NCI-H526 treated with DMSO at 0.1 percent for 48 hours (cell line): ENCODE measurements around the gene SLC6A13.
"Not testable (repeated sequence)": the region's sequence is repeated elsewhere in the genome, so short reads cannot be mapped to it uniquely, and the experiment has no call there.

Source experiments
- DNase-seq: peaks from one replicate; lab custom pipeline; 2025; lab: John Stamatoyannopoulos, UW

SLC6A13 gene

DNA sequence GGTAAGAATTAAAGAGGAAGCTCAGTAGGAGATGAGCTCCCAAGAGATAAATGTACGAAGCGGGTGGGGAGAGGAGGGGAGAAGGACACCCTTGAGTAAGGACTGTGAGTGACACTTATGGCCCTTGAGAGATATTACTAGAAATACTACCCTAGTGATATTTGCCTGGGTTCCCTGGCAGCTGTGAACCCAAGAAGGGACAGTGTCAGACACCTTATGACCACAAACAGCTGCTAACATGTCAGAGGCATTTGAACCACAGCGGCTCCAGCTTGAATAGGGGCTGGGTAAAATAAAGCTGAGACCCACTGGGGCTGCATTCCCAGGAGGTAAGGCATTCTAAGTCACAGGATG is 29.0 kb downstream of the SLC6A13 start:
- DNase-seq = no peak

DNA sequence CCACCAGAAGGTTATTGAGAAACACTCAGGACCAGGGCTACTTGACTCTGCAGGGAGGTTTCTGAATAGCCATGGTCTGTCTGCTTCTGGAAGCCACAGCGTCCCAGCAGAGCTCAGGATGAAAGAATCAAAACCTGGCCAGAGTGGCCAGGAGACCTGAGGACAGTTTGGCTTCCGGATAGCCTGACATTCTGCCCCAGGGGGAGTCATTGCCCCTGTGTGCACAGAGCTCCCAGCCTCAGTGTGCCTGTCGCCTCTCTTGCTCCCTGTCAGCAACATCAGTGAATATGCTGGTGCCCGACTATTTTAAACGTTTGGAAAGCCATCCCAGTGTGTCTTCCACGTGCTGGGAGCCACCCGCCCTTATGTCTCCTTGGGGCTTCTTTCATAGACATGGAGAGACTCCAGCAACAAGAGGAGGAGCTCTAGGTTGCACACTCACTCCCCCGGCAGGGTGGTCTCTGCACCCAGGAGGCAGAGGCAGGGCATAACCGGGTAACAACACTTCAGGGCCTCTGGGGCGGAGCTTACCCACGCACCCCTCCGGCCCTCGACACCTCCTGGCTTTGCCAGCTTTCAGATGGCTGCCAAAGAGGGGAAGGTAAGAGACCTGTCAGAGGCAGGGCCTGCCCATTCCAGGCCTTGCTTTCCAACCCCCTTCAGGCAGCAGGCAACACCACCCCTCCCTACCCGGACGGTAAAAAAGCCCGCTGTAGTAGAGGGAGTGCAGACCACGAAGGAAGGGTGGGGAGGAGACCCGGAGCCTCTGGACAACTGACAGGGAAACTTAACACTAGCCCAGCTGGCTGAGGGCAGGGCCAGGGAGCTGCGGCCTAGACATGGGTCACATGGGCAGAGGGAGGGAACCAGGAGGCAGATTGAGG is 29.7 kb downstream of the SLC6A13 start:
- no peak for DNase-seq

DNA sequence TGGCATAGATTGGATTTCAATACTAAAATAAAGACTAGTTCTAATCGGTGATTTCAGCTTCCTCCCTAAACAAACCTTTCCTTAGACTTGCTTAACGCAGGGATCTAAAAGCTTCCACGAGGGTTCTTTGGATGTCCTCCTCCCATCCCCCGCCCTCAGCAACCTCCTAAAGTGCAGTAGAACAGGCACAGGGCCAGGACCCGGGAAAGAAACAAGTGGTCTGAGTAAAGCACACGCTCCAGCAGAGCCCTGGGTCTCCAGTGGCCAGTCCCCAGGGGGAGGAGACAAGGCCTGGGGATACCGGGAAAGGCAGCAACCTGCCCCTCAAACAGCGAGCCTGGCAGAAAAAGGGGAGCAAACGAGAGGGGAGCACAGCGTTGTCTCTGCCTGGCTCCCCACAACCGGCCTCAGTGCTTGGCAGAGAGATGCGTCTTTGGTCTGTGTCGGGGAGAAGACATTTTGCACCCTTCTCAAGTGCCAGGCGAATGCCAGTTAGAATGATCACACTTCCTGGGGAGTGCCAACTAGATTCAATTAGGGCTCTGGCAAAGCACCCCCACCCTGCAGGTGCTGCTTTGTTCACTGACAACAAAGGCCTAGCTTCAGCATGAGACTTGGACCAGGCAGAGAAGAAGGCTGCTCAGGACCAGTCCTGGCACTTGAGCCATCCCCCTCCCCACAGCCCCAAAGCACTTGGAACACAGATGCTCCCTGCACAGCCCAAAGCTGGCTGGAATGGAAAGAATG is 31.5 kb downstream of the SLC6A13 start:
- DNase-seq = no peak

DNA sequence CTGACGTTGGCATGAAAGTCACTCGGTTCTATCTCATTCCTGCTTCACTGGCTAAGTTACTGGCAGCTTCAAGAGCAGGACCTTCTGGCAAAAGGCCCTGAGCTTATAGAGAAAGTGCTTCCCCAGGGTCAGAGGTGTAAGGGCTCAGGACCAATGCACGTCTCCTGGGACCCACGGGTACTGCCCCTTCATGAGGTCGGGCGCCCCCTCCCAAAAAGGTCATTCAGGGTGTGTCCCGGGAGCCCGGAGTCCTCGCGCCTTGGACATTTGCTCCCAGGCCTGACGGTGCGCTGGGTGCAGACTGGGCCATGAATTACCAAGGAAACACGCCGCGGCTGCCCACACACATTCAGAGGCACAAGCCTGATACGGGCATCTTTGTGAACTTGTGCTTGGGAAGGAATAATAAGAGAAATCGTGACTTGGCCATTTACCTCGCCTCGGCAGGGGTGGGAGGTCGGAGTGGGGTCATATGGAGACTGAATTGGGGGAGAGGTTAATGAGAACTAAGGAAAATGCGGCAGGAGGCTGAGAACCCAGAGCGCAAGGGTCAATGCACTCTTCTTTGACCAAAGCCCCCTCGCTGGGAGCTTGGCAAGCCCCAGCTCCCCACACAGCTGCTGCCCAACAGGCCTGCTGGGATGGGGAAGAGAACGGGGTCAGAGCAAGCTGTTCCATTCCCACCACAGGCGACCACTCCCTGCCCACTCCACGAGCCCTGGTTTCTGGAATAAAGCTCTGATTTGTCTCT is 33.0 kb downstream of the SLC6A13 start:
- no peak for DNase-seq

DNA sequence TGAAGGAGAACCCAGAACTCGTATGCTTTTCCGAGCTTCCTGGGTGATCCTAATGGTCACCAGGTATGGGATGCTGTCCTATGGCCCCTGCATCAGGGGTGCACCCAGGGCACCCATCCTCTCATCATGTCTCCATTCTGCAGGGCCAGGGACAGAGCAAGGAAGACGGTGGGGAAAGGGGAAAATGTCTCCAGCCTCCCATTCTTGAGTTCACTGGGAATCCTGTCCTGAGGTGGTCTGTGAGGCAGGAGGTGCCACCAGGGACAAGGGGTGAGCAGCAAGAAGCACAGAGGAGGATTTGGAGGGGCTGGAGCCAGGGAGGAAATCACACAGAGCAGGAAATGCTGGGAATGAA is 33.8 kb downstream of the SLC6A13 start:
- DNase-seq = no peak

DNA sequence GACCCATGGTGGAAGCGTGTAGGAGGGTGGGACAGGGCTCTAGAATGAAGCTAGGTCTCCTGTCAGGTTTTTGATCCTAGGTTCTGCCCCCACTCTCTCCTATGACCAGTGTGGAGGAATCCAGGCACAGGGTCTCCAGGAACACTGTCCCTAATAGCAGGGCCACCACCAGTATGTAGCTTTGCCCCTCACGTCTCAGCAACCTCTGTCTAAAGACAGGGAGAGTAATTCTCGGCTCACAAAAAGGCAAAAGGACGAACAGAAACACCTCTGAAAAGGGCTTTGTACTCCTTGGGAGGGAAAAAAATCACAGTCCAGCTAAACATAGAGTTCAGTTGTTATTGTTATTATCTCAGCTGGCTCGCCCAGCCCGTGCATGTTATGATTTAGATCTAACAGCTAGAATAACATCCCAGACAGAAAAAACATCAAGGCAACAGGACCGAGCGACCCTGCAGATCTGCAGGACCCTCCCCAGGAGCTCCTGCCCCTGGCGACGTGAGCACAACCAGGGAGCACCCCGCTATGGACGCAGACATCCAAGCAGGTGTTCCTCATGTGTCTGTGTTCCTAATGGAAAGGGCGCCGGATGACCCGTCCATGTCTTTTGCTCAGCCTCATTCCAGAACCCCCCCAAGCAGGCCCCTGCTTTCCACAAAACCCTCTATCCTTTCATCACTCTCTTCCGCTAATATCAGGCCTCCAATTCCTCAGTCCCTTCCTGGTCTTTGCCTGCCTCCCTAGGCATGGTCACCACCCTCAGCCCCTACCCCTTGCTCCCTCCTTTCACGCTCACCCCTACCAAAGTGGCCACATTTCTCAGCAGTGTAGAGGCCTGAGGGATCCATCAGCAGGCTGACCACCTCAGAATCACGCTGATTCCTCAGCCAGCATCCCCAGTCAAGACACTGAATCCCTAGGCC is 34.5 kb downstream of the SLC6A13 start:
- DNase-seq = no peak

DNA sequence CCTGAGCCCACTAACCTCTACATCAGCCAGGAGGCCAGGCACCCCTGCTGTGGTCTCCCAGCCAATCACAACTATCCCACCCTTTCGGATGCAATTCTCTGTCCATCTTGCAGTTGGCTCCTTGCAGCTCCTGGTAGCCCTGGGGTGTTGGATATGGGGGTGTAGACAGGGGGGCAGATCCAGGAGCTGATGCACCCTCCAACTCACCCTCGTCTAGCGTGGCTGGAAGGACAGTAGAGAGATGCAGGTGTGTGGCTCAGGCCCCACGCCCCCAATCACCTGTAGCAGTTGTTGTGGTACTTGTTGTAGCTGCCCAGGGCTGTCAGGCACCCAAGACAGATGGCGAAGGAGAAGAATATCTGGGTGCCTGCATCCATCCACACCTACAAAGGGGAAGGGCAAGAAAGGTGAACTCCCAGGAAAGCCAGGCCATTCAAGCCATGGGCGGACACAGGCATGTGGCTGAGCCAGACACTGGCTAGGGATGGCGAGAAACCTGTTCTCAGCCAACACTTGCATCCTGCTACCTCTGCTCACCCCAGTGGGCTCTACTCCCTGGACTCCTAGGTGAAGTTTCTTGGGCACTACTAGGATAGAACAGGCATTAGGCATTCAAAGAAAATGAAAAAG is 35.2 kb downstream of the SLC6A13 start:
- DNase-seq = no peak

DNA sequence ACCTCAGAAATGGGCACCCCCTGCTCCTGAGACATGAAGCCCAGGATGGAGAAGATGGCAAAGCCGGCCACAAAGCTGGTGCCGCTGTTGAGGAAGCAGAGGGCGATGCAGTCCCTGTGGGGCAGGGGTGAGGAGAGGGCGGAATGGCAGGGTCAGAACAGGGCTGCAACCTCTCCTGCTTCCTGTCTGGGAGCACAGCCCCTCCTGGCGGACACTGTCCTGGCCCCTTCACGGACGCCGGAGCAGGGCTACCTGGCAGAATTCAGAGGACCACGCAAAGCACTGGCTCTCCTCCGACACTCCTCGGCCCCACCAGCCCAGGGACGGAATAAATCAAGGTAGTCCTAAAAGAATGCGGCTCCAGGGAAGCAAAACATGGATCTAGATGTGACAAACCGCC is 36.2 kb downstream of the SLC6A13 start:
- DNase-seq = no peak

DNA sequence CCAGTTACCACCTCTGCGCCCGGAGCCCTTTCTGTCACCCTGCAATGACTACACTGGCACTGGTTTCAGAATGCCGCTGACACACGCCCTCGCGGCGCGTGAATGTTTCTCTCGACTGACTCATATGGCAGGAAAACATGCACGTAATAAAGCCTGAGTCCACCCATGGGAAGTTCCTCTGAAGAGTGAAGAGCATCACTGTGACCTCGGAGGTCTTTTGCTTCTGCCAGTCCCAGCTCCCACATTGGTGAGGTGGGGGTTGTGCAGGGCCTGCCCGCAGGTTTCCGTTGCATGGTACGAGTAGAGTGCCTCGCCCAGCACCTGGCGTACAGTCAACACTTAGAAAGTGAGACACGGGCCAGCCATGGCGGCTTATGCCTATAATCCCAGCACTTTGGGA is 37.6 kb downstream of the SLC6A13 start:
- DNase-seq = no peak

DNA sequence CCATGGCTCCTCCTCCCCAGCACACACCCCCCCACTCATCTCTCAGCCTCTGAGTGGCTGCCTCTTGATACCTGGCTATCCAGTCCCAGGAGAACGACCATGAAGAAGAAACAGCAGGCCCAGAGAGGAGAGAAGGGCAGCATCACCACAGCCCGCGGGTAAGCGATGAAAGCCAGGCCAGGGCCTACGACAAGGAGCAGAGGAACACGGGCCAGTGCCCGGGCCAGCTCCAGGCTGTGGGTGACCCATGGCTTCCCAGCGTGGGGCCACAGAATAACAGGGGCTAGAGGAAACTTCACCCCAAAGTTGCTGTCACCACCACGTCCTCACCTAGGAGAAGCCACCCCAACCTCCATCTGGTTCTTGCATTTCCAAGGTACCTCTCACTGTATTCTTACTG is 38.3 kb downstream of the SLC6A13 start:
- DNase-seq = no peak

DNA sequence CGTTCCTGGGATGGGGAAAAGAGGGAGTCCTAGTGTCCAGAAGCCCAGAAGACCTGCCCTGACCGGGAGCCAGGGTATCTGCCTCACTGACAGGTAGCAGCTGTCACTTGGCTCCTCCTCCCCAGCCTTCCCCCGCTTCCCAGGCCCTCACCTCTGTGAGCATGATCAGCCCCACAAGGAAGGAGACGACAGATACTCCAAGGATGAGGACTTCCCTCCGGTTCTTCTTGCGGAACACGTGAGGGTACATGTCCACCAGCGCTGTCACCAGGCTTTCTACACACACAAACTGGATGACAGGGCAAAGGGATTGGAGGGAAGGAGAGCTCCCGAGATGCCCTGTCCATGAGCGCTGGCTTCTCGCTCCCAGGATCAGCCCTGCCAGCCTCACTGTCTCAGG is 38.8 kb downstream of the SLC6A13 start:
- no peak for DNase-seq

DNA sequence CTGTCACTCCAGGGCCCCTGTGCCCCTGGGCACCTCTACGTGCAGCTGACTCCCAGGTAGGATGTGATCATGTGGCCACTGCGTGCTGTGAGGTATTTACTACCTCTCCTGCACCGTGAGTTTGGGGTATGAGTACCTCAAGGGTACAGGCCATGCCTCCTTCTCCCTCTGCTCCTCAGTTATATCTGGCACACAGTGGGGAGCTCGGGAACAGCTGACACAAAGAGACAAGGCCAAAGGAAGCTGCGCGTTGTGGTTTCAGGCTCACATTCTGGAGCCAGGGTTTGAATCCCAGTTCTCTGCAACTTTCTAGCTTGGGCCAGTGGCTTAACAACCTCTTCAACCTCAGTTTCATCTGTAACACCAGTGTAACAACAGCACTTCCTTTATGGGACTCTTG is 40.9 kb downstream of the SLC6A13 start:
- no peak for DNase-seq

DNA sequence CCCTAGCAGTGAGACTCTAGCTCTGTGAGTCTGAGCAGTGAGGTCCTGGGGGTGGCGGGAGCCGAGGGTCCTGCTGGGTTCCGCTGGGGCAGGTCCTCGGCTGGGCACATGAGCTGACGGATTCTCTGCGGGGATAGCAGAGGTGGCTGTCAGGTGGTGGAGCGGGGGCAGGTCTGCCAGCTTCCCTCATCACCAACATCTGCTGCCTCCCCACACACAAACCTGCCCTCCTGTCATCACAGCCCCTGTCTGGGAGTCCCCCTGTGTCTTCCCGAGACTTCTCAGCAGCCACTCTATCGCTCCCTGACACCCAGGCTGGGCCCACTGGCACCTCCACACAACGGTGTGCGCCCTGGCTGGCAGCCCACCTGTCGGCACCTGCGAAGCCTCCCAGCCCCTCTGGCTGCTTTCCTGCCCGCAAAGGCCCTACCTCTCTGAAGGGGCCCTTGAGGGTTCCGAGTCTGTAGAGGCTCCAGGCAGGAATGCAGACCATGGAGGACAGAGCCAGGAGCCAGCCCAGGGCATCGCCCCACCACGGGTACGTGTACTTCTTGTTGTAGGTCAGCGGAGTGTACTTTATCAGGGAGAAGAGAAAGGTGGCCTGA is 41.6 kb downstream of the SLC6A13 start:
- DNase-seq = no peak

DNA sequence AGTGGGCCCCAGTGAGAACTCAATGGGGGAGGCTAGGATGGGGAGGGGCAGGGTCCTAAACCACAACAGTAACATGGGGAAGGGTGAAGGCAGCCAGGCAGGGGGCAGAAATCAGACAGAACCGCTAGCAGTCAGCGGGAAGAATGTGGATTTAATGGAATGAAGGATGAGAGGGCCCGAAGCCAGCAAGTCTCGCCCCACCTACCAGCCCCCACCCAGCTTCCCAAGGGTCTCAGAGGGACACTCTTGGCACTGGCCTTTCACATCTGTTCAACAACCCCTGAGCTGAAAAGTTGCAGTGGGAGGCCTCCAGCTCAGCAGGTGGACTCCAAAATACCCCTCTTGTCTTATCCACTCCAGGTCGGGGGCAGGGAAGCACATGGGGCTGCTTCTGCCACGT is 42.1 kb downstream of the SLC6A13 start:
- DNase-seq = no peak

DNA sequence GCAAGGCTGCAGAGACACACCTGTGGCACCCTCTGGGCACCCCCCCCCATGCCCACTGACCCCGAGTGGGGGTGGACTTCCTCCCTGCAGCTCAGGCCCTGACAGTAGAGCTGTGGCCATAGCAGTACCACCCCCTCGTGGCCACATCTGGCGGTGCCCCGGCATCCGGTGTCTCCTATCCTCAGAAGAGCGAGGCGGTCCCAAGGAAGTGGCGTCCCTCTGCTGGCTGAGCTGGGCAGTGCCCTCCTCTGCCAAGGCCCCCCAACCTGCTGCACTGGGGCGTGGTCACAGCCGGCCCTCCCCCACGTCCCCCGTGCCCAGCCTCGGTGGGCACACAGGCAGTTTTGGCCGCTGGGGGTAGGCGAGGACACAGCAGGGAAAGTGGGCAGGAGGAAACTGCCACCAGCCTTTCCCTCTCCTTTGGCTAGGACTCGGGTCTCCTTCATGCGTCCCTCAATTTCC is 42.7 kb downstream of the SLC6A13 start:
- DNase-seq = peak; percentile 42

DNA sequence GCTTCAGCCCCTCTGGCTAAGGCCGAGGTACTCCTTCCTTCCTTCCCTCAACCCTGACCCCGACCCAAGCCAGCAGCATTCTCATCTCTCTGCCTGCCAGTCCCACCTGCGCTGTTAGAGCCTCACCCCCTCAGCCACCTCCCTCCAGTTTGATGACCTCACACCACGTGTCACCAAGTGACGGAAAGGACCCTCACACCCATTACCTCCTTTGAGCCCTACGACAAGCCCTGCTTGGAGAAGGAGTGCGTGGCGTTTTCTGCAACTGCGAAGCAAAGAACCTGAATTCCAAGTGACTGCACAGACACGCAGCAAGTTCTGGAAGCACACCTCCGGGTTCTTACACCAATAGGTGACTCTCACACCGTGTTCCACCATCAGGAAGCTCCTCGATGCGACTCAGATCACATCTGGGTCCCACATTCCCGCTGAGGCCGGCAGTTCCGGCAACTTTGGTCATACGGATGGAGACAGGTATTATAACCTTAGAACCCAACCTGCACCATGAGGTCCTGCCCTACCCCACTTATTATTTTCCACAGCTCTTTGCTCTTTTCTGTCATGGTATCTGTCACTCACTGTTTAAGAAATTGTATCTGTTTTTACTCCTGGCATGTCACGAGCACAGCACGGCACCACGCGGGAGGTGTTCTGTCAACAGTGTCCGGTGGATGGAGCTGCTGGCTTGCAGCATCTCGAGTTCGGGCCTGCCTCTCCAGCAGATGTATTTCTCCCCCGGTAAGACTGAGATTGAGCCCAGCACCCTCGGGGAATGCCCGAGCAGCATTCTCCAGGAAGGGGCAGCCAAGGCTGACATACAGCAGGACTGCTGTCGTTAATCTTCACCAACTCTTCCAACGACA is 43.7 kb downstream of the SLC6A13 start:
- DNase-seq = no peak

DNA sequence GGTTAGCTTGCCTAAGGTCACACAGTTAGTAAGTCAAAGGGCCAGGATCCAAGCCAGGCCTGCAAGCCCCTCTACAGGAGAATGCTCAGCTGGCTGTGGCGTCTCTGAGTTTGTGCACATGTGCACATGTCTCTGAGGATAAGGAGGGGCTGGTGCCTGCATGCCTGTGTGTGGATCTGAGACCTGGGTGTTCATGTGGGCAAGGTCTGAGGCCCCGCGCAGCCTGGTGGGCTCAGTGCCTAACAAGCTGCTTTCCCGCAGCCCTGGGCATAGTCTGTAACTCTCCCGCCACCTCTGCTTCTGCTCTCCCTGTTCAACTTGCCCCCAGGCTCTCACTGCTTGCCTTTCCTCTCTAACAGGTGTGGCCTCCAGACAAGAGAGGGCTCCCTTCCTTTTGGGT is 44.4 kb downstream of the SLC6A13 start:
- DNase-seq = no peak

DNA sequence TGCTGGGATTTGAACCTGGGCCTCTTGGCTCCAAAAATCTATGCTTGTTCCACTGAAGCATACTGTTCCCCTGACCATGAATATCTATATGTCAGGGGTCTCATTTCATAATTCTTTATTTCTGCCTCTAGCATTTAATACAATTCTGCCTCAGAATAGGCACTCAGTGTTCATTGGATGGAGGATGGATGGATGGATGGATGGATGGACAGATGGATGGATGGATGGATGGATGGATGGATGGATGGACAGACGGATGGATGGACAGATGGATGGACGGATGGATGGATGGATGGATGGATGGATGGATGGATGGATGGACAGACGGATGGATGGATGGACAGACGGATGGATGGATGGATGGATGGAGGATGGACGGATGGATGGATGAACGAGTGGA is 45.6 kb downstream of the SLC6A13 start:
- DNase-seq = not testable (repeated sequence)

DNA sequence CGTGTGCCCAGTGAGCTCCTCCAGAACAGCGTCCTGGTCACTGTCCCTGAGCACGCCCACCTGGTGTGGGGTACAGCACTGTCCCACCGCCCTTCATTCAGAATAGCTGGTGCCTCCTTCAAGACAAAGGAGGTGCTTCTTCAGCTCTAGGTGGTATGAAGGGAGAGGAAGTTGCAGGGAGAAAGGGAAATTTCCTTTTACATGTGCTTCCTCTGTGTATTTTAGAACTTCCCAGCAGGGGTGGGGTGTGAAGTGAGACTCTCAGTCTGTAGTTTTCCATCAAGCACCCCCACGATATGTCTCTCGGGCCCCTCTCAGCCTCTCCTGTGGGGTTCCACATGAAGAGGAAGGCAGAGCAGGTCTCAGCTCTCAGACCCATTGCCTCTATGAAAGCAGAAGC is 47.5 kb downstream of the SLC6A13 start:
- no peak for DNase-seq
